Suppressor macrophage treated with lipopolysaccharide for 4 hours (primary cell): ENCODE data around the gene IL36A.

ENCODE experiments used
- DNase-seq: peaks from one replicate; pipeline ENCODE4 v3.0.0-alpha.2; 2020

The IL36A gene

DNA sequence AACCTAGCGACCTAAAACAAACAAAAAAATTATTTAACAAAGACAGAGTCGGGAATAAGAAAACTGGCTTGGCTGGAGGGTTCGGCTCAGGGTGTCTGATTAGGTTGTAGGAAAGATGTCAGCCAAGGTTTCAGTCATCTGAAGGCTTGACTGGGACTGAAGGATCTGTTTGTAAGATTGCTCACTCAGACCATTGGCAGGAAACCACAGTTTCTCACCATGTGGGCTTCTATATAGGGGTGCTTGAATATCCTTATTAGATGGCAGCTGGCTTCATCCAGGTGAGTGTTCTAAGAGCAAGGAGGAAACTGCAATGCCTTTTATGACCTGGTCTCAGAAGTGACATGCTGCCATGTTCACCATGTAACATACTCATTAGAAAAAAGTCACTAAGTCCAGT lies 48.4 kb downstream of the IL36A start:
- DNase-seq: no peak

DNA sequence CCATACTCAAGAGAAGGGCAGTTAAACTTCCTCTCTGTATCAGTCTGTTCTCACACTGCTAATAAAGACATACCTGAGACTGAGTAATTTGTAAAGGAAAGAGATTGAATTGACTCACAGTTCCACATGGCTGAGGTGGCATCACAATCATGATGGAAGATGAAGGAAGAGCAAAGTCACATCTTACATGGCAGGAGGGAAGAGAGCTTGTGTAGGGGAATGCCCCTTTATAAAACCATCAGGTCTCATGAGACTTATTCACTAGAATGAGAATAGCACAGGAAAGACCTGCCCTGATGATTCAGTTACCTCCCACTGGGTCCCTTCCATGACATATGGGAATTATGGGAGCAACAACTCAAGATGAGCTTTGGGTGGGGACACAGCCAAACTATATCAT lies 48.8 kb downstream of the IL36A start:
- DNase-seq: peak; percentile 47

- peak; percentile 85 for DNase-seq
Observed at GRCh38 chr2:113056521-113056920, 51.3 kb downstream of the IL36A start.

DNA sequence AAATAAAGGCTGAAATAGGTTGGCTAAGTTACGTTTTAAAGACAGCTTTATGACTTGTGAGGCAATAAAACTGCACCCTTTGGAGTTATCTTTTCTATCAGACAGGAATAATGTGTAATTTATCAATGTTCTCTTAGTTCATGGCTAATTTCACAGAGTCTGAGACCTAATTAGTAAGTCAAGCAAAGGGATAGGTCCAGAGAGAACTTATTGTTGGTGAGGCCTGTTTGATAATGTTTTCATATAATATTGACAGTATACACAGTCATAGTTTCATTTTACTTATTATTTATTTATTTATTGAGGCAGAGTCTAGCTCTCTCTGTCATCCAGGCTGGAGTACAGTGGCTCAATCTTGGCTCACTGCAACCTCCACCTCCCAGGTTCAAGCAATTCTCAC lies 51.9 kb downstream of the IL36A start:
- no peak for DNase-seq
